ENCODE results near the gene SAP25.
A peak's percentile ranks its signal among the peaks of the same experiment; 100 is the strongest.

The SAP25 gene

DNA sequence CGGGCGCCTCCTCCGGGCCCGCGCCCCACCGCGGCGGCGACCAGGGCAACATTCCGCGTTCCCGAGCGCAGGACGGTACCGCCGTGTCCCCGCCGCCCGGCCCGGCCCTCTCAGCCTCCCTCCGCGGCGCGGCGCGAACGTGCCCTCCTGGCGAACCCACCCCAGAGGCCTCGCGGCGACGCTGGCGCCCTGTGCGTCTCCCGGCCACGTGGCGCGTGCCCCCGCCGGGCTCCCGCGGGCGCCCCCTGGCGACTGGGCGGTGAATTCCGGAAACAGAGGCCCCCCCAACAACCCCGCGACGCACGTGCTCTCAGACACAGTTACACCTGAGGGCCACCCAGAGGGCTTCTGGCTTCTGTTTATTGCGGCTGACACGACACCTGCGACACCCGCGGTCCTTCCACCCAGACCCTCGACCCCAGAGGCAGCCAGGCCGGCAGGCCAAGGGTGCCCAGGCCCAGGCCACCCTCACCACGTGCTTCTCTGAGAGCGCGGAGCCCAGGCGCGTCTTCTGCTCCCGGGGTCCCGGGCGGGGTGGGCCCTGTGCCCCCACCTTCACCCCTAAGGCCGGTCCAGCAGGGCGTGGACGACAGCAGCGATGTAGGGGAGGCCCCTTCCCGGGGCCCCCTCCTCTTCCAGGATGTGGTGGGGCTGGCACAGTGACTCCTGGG, at the start of gene SAP25:
TSS of gene SAP25 (minus strand) at position 210 of the 671 bp plus-strand sequence. CDS start at position 52, 158 bp downstream.
- TF ChIP-seq, protein P1, sequence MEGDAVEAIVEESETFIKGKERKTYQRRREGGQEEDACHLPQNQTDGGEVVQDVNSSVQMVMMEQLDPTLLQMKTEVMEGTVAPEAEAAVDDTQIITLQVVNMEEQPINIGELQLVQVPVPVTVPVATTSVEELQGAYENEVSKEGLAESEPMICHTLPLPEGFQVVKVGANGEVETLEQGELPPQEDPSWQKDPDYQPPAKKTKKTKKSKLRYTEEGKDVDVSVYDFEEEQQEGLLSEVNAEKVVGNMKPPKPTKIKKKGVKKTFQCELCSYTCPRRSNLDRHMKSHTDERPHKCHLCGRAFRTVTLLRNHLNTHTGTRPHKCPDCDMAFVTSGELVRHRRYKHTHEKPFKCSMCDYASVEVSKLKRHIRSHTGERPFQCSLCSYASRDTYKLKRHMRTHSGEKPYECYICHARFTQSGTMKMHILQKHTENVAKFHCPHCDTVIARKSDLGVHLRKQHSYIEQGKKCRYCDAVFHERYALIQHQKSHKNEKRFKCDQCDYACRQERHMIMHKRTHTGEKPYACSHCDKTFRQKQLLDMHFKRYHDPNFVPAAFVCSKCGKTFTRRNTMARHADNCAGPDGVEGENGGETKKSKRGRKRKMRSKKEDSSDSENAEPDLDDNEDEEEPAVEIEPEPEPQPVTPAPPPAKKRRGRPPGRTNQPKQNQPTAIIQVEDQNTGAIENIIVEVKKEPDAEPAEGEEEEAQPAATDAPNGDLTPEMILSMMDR (conservative IDR thresholded peaks at IDR 0.05; ENCODE audit: low read depth) = peak; percentile 72
- no peak for DNase-seq (ENCODE audit: low spot score)
- POLR2A ChIA-PET (ENCODE audit: low non-redundant PET) = no interaction called here
- CTCF ChIA-PET = interaction anchor here (0.6 to 1.0 kb wide), 2 partner anchors 9 to 17 kb away, joined by 3 read pairs; no protein-coding TSS in a partner anchor
- H3K27ac ChIP-seq = no peak within 1 kb of the TSS

DNA sequence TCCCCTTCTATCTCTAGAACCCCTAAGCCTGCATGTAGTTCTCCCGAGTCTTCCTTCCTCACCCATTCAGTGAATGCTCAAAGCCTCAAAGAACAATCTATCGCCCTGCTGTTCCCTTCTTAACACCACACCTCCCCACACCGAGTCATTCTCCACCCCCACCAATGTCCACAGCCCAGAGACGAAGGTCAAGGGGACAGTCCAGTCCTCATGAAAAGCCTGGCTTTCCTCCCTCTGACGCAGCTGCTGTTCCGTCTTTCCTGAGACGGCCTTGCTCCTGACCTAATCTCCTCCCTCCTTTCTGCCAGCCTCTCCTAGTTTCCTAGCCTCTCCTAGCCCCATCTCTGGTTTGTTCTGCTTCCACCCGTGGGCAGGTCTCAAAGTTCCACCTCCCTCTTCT, 47.9 kb upstream of the SAP25 start:
- ChIA-PET CTCF (no interaction called here), POLR2A (ENCODE audit: low non-redundant PET) (no interaction called here)
- no peak for DNase-seq (ENCODE audit: low spot score)
- TF ChIP-seq, protein P1 (conservative IDR thresholded peaks at IDR 0.05; ENCODE audit: low read depth) = no peak
- 0 out of 2 replicates have a peak overlapping the region, but pooled peaks have one; percentile 0 for H3K27ac ChIP-seq

DNA sequence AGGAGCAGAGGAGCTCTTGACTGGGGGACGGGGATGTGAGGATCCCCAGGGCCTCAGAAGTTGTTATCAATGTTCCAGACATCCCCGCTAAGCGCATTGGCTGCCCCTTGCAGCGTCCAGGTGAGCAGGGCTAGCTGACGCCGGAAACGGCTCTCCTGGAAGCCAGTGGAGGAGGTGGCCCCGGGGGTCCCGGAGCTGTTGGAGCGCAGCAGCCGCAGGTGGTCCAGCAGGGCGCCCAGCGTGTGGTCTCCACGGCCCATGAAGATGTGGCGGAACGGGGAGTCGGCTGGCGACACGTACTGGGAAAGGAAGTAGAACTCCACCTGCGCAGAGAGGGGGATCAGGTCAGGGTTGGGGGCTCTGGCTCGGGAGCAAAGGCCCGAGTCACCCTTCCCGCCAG, 47.1 kb upstream of the SAP25 start:
- CTCF ChIA-PET = interaction anchor here (1.0 kb wide), 1 partner anchor 12 kb away, joined by 3 read pairs; no protein-coding TSS in a partner anchor
- DNase-seq (ENCODE audit: low spot score) = no peak
- POLR2A ChIA-PET (ENCODE audit: low non-redundant PET) = no interaction called here
- no peak overlapping the region for H3K27ac ChIP-seq
- TF ChIP-seq, protein P1 (conservative IDR thresholded peaks at IDR 0.05; ENCODE audit: low read depth) = no peak

DNA sequence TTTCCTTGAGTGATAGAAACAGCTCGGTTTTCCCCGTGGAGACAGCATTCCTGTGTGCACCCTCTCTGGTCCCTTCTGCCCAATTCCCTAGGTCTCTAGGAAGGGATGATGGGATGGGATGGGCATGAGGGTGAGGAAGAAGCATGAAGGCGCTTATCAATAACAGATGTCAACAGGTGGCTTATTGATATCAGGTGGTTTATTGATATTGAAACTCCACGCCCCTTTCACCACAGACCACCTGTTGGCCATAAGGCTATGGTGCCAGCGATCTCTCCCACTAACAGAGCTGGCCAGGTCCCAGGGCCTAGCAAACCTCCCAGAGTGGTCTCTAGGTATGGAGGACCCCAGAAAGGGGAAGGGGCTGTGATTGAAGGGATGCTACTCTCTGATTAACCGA, 46.5 kb upstream of the SAP25 start:
- H3K27ac ChIP-seq = no peak overlapping the region
- no peak for DNase-seq (ENCODE audit: low spot score)
- TF ChIP-seq, protein P1 (conservative IDR thresholded peaks at IDR 0.05; ENCODE audit: low read depth) = no peak
- CTCF ChIA-PET = interaction anchor here (1.0 kb wide), 1 partner anchor 12 kb away, joined by 3 read pairs; no protein-coding TSS in a partner anchor
- POLR2A ChIA-PET (ENCODE audit: low non-redundant PET) = no interaction called here

DNA sequence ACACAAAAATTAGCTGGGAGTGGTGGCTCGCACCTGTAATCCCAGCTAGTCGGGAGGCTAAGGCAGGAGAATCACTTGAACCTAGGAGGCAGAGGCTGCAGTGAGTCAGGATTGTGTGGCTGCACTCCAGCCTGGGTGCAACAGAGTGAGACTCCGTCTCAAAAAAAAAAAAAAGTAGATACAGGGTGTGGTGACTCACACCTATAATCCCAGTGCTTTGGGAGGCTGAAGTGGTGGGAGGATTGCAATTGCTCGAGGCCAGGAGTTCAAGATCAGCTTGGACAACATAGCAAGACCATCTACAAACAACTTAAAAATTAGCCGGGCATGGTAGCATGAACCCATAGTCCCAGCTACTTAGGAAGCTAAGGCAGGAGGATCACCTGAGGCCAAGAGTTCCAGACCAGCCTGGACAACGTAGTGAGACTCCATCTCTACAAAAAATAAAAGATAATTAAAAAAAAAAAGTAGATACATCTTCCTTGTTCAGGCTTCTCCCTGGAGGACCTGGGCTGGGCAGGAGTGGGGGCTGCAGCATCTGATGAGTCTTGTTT, 40.7 kb upstream of the SAP25 start:
- TF ChIP-seq, protein P1 (conservative IDR thresholded peaks at IDR 0.05; ENCODE audit: low read depth) = no peak
- H3K27ac ChIP-seq = no peak overlapping the region
- ChIA-PET CTCF (interaction anchor here (0.6 to 3.0 kb wide), 3 partner anchors 19 to 63 kb away, joined by 5 to 14 read pairs (median 5); no protein-coding TSS in a partner anchor), POLR2A (ENCODE audit: low non-redundant PET) (no interaction called here)
- no peak for DNase-seq (ENCODE audit: low spot score)

DNA sequence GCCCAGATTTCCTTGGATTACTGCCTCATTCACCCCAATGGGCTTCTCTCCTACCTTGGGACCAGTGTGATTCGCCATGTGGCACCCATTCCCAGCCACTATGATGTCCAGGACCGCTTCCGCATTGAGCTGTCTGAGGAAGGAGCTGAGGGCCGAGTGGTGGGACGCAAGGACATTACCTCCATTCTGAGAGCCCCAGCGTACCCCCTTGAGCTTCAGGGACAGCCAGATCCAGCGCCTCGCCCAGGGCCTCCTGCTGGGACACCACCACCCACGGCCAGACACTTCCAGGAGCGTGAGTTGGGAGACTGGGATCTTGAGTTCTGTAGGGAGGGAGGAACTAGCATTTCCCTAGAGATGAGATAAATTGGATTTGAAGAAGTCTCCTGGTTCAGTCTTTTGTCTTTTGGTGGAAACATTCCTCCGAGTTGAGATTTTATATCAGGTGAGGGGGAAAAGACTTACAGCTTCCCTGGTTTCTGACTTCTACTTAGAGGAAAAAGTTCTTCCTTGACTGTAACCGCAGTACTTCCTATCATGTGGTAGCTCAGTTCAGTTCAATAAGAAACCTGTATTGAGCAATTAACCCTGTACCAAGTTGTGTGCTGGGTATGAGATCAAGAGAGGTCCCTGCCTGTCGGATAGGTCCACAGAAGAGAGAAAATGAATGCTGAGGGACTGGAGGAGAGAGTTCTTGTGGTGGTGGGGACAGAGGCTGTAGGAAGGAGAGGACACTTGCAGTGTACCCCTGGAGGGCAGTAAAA, 39.9 kb upstream of the SAP25 start:
- TF ChIP-seq, protein P1 (conservative IDR thresholded peaks at IDR 0.05; ENCODE audit: low read depth) = no peak; the same call in 1 of the 2 replicates
- ChIA-PET POLR2A (ENCODE audit: low non-redundant PET) (no interaction called here), CTCF (interaction anchor here (0.8 to 3.0 kb wide), 4 partner anchors 19 to 61 kb away, joined by 4 to 14 read pairs (median 6); no protein-coding TSS in a partner anchor)
- peak overlapping the region; percentile 91 for H3K27ac ChIP-seq
- DNase-seq (ENCODE audit: low spot score) = no peak
